ENCODE data around the gene PRKRA.

The PRKRA gene

GRCh38 chr2:178401994-178402437, 49.0 kb downstream of the PRKRA start:
- Histone ChIP-seq H3K36me3 (no peaks in the 10 kb centered on the region), H3K9me3 (no peaks in the 10 kb centered on the region), H3K4me3 (no peak overlapping the region), H3K4me1 (peaks cover 0 to 3% (median 0%) of the 10 kb centered on the region in 4 donors), H3K27me3 (no peaks in the 10 kb centered on the region), H3K27ac (no peak overlapping the region)
- no peak for TF ChIP-seq CTCF (IDR thresholded peaks at IDR 0.05)
- no peak for DNase-seq
- intact Hi-C loops (cut with DNase I; ENCODE audit: low total_unique reads): no loop called here

GRCh38 chr2:178397002-178397605, 53.9 kb downstream of the PRKRA start:
- DNase-seq: no peak
- Histone ChIP-seq H3K27ac (no peak overlapping the region), H3K4me1 (no peaks in the 10 kb centered on the region), H3K36me3 (no peaks in the 10 kb centered on the region), H3K9me3 (no peaks in the 10 kb centered on the region), H3K4me3 (no peak overlapping the region), H3K27me3 (no peaks in the 10 kb centered on the region)
- intact Hi-C loops (cut with DNase I; ENCODE audit: low total_unique reads): no loop called here
- peak; percentile 52 to 62 for TF ChIP-seq CTCF (IDR thresholded peaks at IDR 0.05)

GRCh38 chr2:178395941-178396570, 54.9 kb downstream of the PRKRA start:
- Histone ChIP-seq H3K27ac (no peak overlapping the region), H3K9me3 (no peaks in the 10 kb centered on the region), H3K4me1 (no peaks in the 10 kb centered on the region), H3K4me3 (no peak overlapping the region), H3K27me3 (no peaks in the 10 kb centered on the region), H3K36me3 (no peaks in the 10 kb centered on the region)
- no peak for DNase-seq
- no peak for TF ChIP-seq CTCF (IDR thresholded peaks at IDR 0.05)
- intact Hi-C loops (cut with DNase I; ENCODE audit: low total_unique reads): no loop called here

GRCh38 chr2:178395295-178395694, 55.7 kb downstream of the PRKRA start:
- no peak for DNase-seq
- no peaks in the 10 kb centered on the region for H3K4me1 ChIP-seq
- no peak overlapping the region for H3K27ac ChIP-seq
- intact Hi-C loops (cut with DNase I; ENCODE audit: low total_unique reads): no loop called here
- H3K36me3 ChIP-seq: peaks cover 0 to under 1% (median 0%) of the 10 kb centered on the region in 3 donors
- no peaks in the 10 kb centered on the region for H3K9me3 ChIP-seq
- no peak for TF ChIP-seq CTCF (IDR thresholded peaks at IDR 0.05)
- no peak overlapping the region for H3K4me3 ChIP-seq
- no peaks in the 10 kb centered on the region for H3K27me3 ChIP-seq

GRCh38 chr2:178394859-178395258, 56.1 kb downstream of the PRKRA start:
- no peak overlapping the region for H3K27ac ChIP-seq
- H3K4me3 ChIP-seq: no peak overlapping the region
- intact Hi-C loops (cut with DNase I; ENCODE audit: low total_unique reads): no loop called here
- no peaks in the 10 kb centered on the region for H3K9me3 ChIP-seq
- no peaks in the 10 kb centered on the region for H3K4me1 ChIP-seq
- no peak for DNase-seq
- TF ChIP-seq CTCF (IDR thresholded peaks at IDR 0.05): no peak
- no peaks in the 10 kb centered on the region for H3K27me3 ChIP-seq
- H3K36me3 ChIP-seq: peaks cover 0 to 4% (median 0%) of the 10 kb centered on the region in 3 donors
